ENCODE data around the gene ATP1A3. TPM values are rescaled to one million over a fixed set of nuclear protein-coding genes. Genes with fewer than 3 reads are reported as not detected.

ATP1A3 gene
- polyA plus RNA-seq, 1 of the 3 experiments (the other 2 are of a cell fraction): 0.77 TPM

- TF ChIP-seq, protein P1, sequence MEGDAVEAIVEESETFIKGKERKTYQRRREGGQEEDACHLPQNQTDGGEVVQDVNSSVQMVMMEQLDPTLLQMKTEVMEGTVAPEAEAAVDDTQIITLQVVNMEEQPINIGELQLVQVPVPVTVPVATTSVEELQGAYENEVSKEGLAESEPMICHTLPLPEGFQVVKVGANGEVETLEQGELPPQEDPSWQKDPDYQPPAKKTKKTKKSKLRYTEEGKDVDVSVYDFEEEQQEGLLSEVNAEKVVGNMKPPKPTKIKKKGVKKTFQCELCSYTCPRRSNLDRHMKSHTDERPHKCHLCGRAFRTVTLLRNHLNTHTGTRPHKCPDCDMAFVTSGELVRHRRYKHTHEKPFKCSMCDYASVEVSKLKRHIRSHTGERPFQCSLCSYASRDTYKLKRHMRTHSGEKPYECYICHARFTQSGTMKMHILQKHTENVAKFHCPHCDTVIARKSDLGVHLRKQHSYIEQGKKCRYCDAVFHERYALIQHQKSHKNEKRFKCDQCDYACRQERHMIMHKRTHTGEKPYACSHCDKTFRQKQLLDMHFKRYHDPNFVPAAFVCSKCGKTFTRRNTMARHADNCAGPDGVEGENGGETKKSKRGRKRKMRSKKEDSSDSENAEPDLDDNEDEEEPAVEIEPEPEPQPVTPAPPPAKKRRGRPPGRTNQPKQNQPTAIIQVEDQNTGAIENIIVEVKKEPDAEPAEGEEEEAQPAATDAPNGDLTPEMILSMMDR (IDR thresholded peaks at IDR 0.05): 0 out of 2 replicates have a peak, but pooled peaks have one; percentile 2
- TF ChIP-seq SIN3A (IDR thresholded peaks at IDR 0.05; ENCODE audit: borderline replicate concordance, low read depth, low read length) (no peak), MAX (IDR thresholded peaks at IDR 0.05; ENCODE audit: low read depth) (no peak), MEF2A (IDR thresholded peaks at IDR 0.05; ENCODE audit: borderline replicate concordance, low read depth) (no peak)
- no peaks in the 10 kb centered on the region for H4K20me1 ChIP-seq (ENCODE audit: insufficient read depth)
- WGBS (ENCODE audit: low lambda C conversion rate): 59% methylated on average over 4 of the region's 4 CpGs
- H3K4me1 ChIP-seq (ENCODE audit: control insufficient read depth in 1 of 2, insufficient read depth in 2 of 2, low read depth in 1 of 2, low read length in 1 of 2): no peaks in the 10 kb centered on the region
- no peak overlapping the region for H3K9ac ChIP-seq
- no peak for DNase-seq
- H3K4me3 ChIP-seq (ENCODE audit: low read depth in 2 of 2, low read length in 1 of 2): no peak overlapping the region
- POLR2A ChIA-PET: interaction anchor here (0.9 kb wide), 1 partner anchor 10 kb away, joined by 3 read pairs; no protein-coding TSS in a partner anchor
- no peaks in the 10 kb centered on the region for H3K9me3 ChIP-seq
- H3F3A ChIP-seq (replicated peaks; ENCODE audit: insufficient read depth): no peaks in the 10 kb centered on the region
- no peaks in the 10 kb centered on the region for H3K79me2 ChIP-seq (ENCODE audit: insufficient read depth)
- no peak overlapping the region for H2AFZ ChIP-seq (ENCODE audit: low read depth)
- H3K27me3 ChIP-seq (ENCODE audit: insufficient read depth): no peaks in the 10 kb centered on the region
- H3K36me3 ChIP-seq (replicated peaks in 1 of 2; ENCODE audit: control insufficient read depth in 1 of 2, insufficient read depth in 2 of 2, low read length in 1 of 2): no peaks in the 10 kb centered on the region
- CTCF ChIA-PET: interaction anchor here (1.0 to 3.0 kb wide), 14 partner anchors 9 to 66 kb away, joined by 3 to 25 read pairs (median 6); partner anchors contain the start of gene RABAC1
- no peak overlapping the region for H3K4me2 ChIP-seq
- H3K9me2 ChIP-seq: no peaks in the 10 kb centered on the region
- no peak overlapping the region for H3K27ac ChIP-seq (ENCODE audit: low read depth in 2 of 2, low read length in 1 of 2)
Measured at GRCh38 chr19:42023943-42024260, 29.9 kb upstream of the ATP1A3 start.

DNA sequence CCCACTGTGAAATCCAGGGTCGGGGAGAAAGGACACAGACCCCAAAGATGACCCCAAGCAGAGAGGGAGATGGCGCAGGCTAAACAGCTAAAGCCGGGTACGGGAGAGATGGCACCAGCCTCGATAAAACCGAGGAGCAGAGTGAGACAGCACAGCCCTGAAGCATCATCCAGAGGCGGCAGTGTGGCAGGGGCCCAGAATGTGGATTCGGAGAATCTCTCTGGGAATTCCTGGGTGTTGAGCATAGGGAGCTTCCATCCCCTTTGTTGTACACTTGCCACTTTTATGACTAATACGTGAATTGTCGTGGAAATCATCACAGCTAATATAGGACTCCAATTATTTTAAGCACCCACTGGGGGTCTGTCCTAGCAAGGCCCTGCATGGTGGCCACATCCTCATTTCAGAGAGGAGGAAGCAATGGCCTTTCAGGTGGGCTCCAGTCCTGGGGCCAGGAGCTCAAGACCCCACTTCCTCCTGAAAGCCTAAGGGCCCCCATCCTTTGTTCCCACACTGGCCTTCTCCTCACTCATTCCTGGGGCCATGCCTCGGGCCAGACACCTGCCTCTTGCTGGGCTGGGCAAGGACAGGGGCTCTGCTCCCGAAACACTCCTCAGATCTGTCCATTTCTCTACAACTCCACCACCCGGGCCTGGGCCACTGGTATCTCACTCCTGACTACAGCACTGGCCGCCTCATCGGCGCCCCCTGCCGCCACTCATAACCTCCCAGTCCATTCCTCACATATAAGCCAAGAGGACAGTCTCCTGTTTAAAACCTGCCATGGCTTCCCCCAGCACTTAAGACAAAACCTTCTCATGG, 29.3 kb upstream of the ATP1A3 start:
- Histone ChIP-seq H3K4me1 (ENCODE audit: control insufficient read depth in 1 of 2, insufficient read depth in 2 of 2, low read depth in 1 of 2, low read length in 1 of 2) (no peaks in the 10 kb centered on the region), H3K9me3 (no peaks in the 10 kb centered on the region), H4K20me1 (ENCODE audit: insufficient read depth) (no peaks in the 10 kb centered on the region), H3K9me2 (no peaks in the 10 kb centered on the region), H3K27ac (ENCODE audit: low read depth in 2 of 2, low read length in 1 of 2) (no peak overlapping the region), H3K27me3 (ENCODE audit: insufficient read depth) (no peaks in the 10 kb centered on the region), H3K4me2 (no peak overlapping the region), H3K79me2 (ENCODE audit: insufficient read depth) (no peaks in the 10 kb centered on the region), H3K36me3 (replicated peaks in 1 of 2; ENCODE audit: control insufficient read depth in 1 of 2, insufficient read depth in 2 of 2, low read length in 1 of 2) (no peaks in the 10 kb centered on the region), H3F3A (replicated peaks; ENCODE audit: insufficient read depth) (no peaks in the 10 kb centered on the region), H3K9ac (no peak overlapping the region), H2AFZ (ENCODE audit: low read depth) (no peak overlapping the region), H3K4me3 (ENCODE audit: low read depth in 2 of 2, low read length in 1 of 2) (no peak overlapping the region)
- TF ChIP-seq FOSL2 (IDR thresholded peaks at IDR 0.05; ENCODE audit: borderline replicate concordance, low read depth): no peak
- TF ChIP-seq, protein P2, sequence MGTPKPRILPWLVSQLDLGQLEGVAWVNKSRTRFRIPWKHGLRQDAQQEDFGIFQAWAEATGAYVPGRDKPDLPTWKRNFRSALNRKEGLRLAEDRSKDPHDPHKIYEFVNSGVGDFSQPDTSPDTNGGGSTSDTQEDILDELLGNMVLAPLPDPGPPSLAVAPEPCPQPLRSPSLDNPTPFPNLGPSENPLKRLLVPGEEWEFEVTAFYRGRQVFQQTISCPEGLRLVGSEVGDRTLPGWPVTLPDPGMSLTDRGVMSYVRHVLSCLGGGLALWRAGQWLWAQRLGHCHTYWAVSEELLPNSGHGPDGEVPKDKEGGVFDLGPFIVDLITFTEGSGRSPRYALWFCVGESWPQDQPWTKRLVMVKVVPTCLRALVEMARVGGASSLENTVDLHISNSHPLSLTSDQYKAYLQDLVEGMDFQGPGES (IDR thresholded peaks at IDR 0.05; ENCODE audit: low read depth, low read length): no peak
- TF ChIP-seq, protein P1 (IDR thresholded peaks at IDR 0.05): peak; percentile 43
- no peak for TF ChIP-seq CHD2 (IDR thresholded peaks at IDR 0.05; ENCODE audit: low read length, partially characterized antibody)
- TF ChIP-seq FOXJ3 (CRISPR knock-in tag; IDR thresholded peaks at IDR 0.05): no peak
- TF ChIP-seq GATA2 (CRISPR knock-in tag; IDR thresholded peaks at IDR 0.05): no peak
- no peak for TF ChIP-seq JUND (IDR thresholded peaks at IDR 0.05)
- peak; percentile 40 for TF ChIP-seq RAD21 (IDR thresholded peaks at IDR 0.05; ENCODE audit: low read length)
- TF ChIP-seq YY1 (IDR thresholded peaks at IDR 0.05; ENCODE audit: low read depth): no peak
- no peak for TF ChIP-seq RCOR1 (IDR thresholded peaks at IDR 0.05; ENCODE audit: low read length)
- TF ChIP-seq NFIC (IDR thresholded peaks at IDR 0.05; ENCODE audit: borderline replicate concordance): no peak
- TF ChIP-seq SIN3A (IDR thresholded peaks at IDR 0.05; ENCODE audit: borderline replicate concordance, low read depth, low read length): no peak
- no peak for TF ChIP-seq TEAD4 (IDR thresholded peaks at IDR 0.05; ENCODE audit: borderline replicate concordance, insufficient read depth)
- no peak for TF ChIP-seq EZH2phosphoT487 (IDR thresholded peaks at IDR 0.05; ENCODE audit: borderline replicate concordance, low read depth)
- POLR2A ChIA-PET: interaction anchor here (0.9 kb wide), 1 partner anchor 11 kb away, joined by 3 read pairs; no protein-coding TSS in a partner anchor
- WGBS (ENCODE audit: low lambda C conversion rate): 69% methylated on average over 15 of the region's 17 CpGs
- DNase-seq: peak; percentile 63
- CTCF ChIA-PET: interaction anchor here (1.0 to 3.0 kb wide), 14 partner anchors 8 to 65 kb away, joined by 3 to 25 read pairs (median 6); partner anchors contain the start of gene RABAC1

Measured in SK-N-SH (cell line).